Fibroblast of the aortic adventitia (primary cell): ENCODE results near the gene TMEM134. TPM values are rescaled to one million over a fixed set of nuclear protein-coding genes. Genes with fewer than 3 reads are reported as not detected.

Source experiments
- DNase-seq: peaks from one replicate; pipeline ENCODE4 v3.0.0-alpha.2; 2010; ENCODE audit warnings: low read depth
- H3K4me3 ChIP-seq: 2 replicates; pipeline ENCODE4 v1.5.1; 2011; ENCODE audit warnings: low read depth, mild to moderate bottlenecking, control low read depth, low read length, moderate library complexity
- small RNA-seq: library from RNA; depleted of rRNA; stranded (forward); fragments of <200 nt; gene quantifications from one replicate; pipeline ENCODE3, GENCODE V24; 2012
- total RNA-seq: library from RNA; depleted of rRNA; stranded (reverse); fragments of >200 nt; gene quantifications from 2 replicates; pipeline ENCODE4 v1.2.3, GENCODE V29; 2012; ENCODE audit warnings: low replicate concordance
- TF ChIP-seq, protein P1 (sequence below): IDR thresholded peaks from 2 replicates; pipeline ENCODE4 v1.5.1; 2011; ENCODE audit warnings: mild to moderate bottlenecking, low read length, control low read depth, inconsistent platforms; ENCODE audit not compliant: insufficient read depth

TMEM134 gene
- total RNA-seq, 1 donor = 27.9 TPM

DNA sequence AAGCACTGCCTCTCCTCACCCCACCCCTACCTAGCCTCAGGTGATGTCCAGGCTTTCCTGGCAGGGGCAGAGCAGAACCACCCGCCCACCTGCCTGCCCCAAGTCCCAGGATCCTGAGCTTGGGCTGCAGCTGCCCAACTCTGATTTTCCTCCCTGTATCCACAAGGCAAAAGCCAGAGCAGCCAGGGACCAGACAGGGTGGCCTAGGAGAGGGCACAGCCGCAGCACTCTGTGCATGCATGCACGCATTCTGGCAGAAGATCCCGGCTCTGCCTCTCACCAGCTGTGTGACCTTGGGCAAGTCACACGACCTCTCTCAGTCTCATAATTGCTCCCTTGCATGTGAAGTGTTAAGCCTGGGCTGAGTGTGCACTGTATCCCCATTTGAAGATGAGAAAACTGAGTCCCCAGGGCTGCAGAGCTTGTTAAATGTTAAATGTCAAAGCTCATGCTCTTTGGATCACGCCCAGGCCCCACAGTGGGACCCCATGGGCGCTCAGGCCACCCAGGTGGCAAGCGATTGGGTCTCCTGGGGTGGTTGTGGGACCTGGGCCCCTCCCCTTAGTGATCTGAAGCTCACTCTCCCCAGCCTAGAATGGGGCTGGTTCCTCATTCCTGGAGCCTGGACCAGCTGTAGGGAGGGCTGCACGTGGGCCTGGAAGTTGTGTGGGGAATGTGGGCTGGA lies 56.4 kb downstream of the TMEM134 start:
- TF ChIP-seq, protein P1, sequence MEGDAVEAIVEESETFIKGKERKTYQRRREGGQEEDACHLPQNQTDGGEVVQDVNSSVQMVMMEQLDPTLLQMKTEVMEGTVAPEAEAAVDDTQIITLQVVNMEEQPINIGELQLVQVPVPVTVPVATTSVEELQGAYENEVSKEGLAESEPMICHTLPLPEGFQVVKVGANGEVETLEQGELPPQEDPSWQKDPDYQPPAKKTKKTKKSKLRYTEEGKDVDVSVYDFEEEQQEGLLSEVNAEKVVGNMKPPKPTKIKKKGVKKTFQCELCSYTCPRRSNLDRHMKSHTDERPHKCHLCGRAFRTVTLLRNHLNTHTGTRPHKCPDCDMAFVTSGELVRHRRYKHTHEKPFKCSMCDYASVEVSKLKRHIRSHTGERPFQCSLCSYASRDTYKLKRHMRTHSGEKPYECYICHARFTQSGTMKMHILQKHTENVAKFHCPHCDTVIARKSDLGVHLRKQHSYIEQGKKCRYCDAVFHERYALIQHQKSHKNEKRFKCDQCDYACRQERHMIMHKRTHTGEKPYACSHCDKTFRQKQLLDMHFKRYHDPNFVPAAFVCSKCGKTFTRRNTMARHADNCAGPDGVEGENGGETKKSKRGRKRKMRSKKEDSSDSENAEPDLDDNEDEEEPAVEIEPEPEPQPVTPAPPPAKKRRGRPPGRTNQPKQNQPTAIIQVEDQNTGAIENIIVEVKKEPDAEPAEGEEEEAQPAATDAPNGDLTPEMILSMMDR = no peak
- no peak overlapping the region for H3K4me3 ChIP-seq
- DNase-seq = no peak

DNA sequence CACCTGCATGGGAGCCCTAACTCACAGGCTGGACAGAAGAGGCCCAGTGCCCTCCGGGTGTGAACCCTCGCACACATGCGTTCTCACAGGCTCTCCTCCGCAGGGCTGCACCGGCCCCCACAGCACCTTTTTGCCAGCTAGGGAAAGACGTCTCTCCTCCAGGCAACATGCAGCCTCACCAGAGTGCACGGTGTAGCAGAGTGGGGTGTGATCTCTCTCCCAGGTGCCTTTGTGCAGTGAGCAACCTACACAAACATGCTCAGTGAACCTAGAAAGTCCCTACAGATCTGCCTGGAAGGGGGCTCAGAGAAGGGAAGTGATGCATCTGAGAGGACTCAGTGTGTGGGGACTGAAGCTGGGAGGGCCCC lies 57.3 kb downstream of the TMEM134 start:
- no peak overlapping the region for H3K4me3 ChIP-seq
- no peak for DNase-seq
- TF ChIP-seq, protein P1 = no peak

Small RNA genes within 50 kb of the gene (small RNA-seq; reads per million reads assigned to genes)
- not detected for gene MIR6752

Other genes starting within 250 kb of the TMEM134 start
- gene GRK2, start 202.8 kb downstream of the TMEM134 start, total RNA-seq = 10.1 and 21.5 TPM in 2 replicates
- 12.1 and 25.3 TPM in 2 replicates for gene ANKRD13D, start 179.9 kb downstream of the TMEM134 start, total RNA-seq
- gene SSH3, start 165.7 kb downstream of the TMEM134 start, total RNA-seq = 11.7 and 12.3 TPM in 2 replicates
- 53.5 and 101 TPM in 2 replicates for gene POLD4, start 115.7 kb downstream of the TMEM134 start, total RNA-seq
- 1.5 and 9.4 TPM in 2 replicates for gene CLCF1, start 95.7 kb downstream of the TMEM134 start, total RNA-seq
- gene RAD9A, start 77.3 kb downstream of the TMEM134 start, total RNA-seq = 4.7 and 11.2 TPM in 2 replicates
- 97.6 and 129 TPM in 2 replicates for gene PPP1CA, start 67.4 kb downstream of the TMEM134 start, total RNA-seq
- not detected in 2 replicates for gene TBC1D10C, start 65.2 kb downstream of the TMEM134 start, total RNA-seq
- 0.09 and 0.16 TPM in 2 replicates for gene CARNS1, start 53.6 kb downstream of the TMEM134 start, total RNA-seq
- gene RPS6KB2, start 40.8 kb downstream of the TMEM134 start, total RNA-seq = 19.7 and 35.6 TPM in 2 replicates
- gene PTPRCAP, start 31.6 kb downstream of the TMEM134 start, total RNA-seq = 0.41 and 0.45 TPM in 2 replicates
- 42.3 and 76.4 TPM in 2 replicates for gene CORO1B, start 25.8 kb downstream of the TMEM134 start, total RNA-seq
- not detected in 2 replicates for gene GPR152, start 16.5 kb downstream of the TMEM134 start, total RNA-seq
- not detected in 2 replicates for gene CABP4, start 13.9 kb downstream of the TMEM134 start, total RNA-seq
- gene AIP, start 13.8 kb upstream of the TMEM134 start, total RNA-seq = 38.4 and 75.9 TPM in 2 replicates
- 9.2 and 24.0 TPM in 2 replicates for gene PITPNM1, start 36.1 kb upstream of the TMEM134 start, total RNA-seq
- 8.7 and 22.1 TPM in 2 replicates for gene CDK2AP2, start 38.9 kb upstream of the TMEM134 start, total RNA-seq
- not detected in 2 replicates for gene CABP2, start 54.2 kb upstream of the TMEM134 start, total RNA-seq
- gene GSTP1, start 114.6 kb upstream of the TMEM134 start, total RNA-seq = 172 and 538 TPM in 2 replicates
- gene NDUFV1, start 137.7 kb upstream of the TMEM134 start, total RNA-seq = 116 and 138 TPM in 2 replicates
- 8.4 and 9.5 TPM in 2 replicates for gene NUDT8, start 160.7 kb upstream of the TMEM134 start, total RNA-seq
- gene TBX10, start 170.5 kb upstream of the TMEM134 start, total RNA-seq = not detected in 2 replicates
- not detected in 2 replicates for gene ACY3, start 181.5 kb upstream of the TMEM134 start, total RNA-seq
- not detected in 2 replicates for gene ALDH3B2, start 205.4 kb upstream of the TMEM134 start, total RNA-seq